Stimulated activated CD8-positive, alpha-beta memory T cell treated with anti-CD3 and anti-CD28 coated beads, Interleukin-4, amount 100 ng/mL, for 24 hours (primary cell): ENCODE data around the gene ZNF277.
"Not testable (repeated sequence)": the region's sequence is repeated elsewhere in the genome, so short reads cannot be mapped to it uniquely, and the experiment has no call there.

ENCODE experiments used
- DNase-seq: peaks from one replicate; pipeline ENCODE4 v3.0.0-alpha.2; 2020; ENCODE audit warnings: low read depth

The ZNF277 gene

DNA sequence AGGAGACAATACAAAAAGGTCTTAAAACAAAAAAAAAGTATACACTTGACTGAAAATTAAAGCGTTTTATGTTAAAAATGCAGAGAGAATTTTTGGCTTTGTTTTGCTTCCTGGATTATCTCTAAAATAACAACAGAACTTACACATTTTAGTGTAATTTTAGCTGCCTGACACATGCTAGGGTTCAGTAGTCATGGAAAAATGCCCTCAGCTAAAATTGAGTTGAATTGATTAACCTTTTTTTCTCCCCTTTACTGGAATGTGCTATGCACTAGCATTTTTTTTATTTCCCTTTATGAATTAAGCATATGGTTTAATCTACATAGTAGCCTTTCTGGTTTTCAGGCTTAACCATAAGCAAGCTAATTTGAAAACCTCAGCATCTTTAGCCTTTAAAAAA, 89.9 kb downstream of the ZNF277 start:
- no peak for DNase-seq

- DNase-seq = no peak
Measured at GRCh38 chr7:112297681-112298080, 91.2 kb downstream of the ZNF277 start.

- no peak for DNase-seq
Measured at GRCh38 chr7:112298543-112299100, 92.1 kb downstream of the ZNF277 start.

GRCh38 chr7:112300072-112300471, 93.6 kb downstream of the ZNF277 start:
- DNase-seq = no peak

- no peak for DNase-seq
Measured at GRCh38 chr7:112300831-112301407, 94.4 kb downstream of the ZNF277 start.

GRCh38 chr7:112302566-112302965, 96.1 kb downstream of the ZNF277 start:
- no peak for DNase-seq

DNA sequence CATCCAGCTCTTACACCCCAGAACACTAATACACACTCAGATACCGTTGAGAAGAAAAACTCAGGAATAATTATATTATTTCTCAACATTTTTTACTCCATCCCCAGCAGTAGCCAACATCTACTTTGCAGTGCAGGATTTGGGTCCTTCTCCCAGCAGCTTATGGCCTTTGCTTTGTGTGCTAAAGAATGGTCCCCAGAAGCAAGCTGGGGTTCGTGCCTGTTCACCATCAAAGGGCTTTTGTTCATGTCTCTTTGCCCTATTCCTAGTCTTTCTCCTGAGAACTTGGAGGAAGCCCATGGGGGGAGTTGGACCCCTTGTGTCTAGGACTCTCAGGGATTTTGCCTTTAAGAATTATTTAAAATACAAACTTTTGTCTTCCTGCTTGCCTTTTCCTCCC, 100.4 kb downstream of the ZNF277 start:
- no peak for DNase-seq

DNA sequence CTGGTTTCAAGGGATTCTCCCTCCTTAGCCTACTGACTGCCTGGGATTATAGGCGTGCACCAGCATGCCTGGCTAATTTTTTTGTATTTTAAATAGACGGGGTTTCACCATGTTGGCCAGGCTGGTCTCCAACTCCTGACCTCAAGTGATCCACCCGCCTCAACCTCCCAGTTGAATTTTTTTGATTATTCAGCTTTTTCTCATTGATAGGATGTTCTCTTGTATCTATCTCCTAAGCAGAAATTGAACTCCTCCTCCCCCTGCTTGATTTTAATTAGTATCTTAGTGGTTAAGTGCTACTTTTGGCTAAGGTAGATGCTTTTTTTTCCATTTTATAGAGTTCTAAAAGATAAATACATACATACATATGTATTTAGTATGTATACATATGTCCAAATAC, 101.0 kb downstream of the ZNF277 start:
- DNase-seq = no peak

GRCh38 chr7:112308974-112309373, 102.5 kb downstream of the ZNF277 start:
- DNase-seq = no peak

GRCh38 chr7:112316803-112317202, 110.3 kb downstream of the ZNF277 start:
- not testable (repeated sequence) for DNase-seq

GRCh38 chr7:112322070-112322469, 115.6 kb downstream of the ZNF277 start:
- no peak for DNase-seq

- no peak for DNase-seq
Measured at GRCh38 chr7:112327566-112327965, 121.1 kb downstream of the ZNF277 start.

- no peak for DNase-seq
Measured at GRCh38 chr7:112331492-112331891, 125.0 kb downstream of the ZNF277 start.

DNA sequence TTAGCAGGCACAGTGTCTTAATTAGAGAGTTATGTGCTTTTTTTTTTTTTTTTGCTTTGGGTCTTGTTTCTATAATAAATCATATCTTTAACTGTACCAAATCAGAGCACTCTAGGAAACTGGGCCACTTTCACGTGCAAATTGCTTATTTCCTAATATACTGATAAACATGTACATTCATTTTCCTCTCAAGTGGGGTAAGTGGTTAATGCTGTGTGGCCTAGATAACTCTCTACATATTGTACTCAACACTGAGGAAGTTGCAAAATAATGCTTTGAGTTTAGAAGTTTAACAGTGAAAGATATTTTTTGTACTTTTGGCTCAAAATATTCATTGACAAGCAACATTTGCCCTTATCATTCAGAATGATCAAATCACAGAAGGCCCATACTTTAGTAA, 127.9 kb downstream of the ZNF277 start:
- no peak for DNase-seq

- DNase-seq = no peak
Measured at GRCh38 chr7:112336261-112336660, 129.8 kb downstream of the ZNF277 start.

- DNase-seq = no peak
Measured at GRCh38 chr7:112336936-112337576, 130.6 kb downstream of the ZNF277 start.

DNA sequence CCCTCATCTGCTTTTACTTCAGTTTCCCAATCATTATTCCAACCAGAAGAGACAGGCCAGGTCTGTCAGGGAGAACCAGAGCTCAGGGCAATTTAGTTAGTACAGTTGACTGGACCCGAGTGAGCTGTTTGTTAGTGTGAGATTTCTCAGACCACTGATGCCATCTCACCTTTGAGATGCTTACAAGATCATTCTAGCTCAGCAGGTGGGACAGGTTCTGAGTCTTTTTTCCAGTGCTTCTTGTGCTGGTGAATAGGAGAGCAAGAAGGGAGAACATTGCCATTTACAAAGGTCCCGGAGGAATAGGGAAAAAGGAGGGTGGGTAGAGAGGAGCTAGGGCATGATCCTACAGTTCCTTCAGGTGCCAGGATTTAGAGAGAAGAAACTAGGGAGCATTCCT, 131.4 kb downstream of the ZNF277 start:
- DNase-seq = no peak

GRCh38 chr7:112338786-112339185, 132.3 kb downstream of the ZNF277 start:
- no peak for DNase-seq

GRCh38 chr7:112341464-112341863, 135.0 kb downstream of the ZNF277 start:
- no peak for DNase-seq

- DNase-seq = no peak
Measured at GRCh38 chr7:112346381-112347060, 140.0 kb downstream of the ZNF277 start.

- DNase-seq = no peak
Measured at GRCh38 chr7:112347088-112347487, 140.6 kb downstream of the ZNF277 start.

GRCh38 chr7:112350585-112350984, 144.1 kb downstream of the ZNF277 start:
- no peak for DNase-seq

- no peak for DNase-seq
Measured at GRCh38 chr7:112356596-112356995, 150.1 kb downstream of the ZNF277 start.
